OCI-LY7 (cell line): Measurements from ENCODE around the gene INTS2. TPM values are rescaled to one million over a fixed set of nuclear protein-coding genes. Genes with fewer than 3 reads are reported as not detected.

Experiments used
- BruUV-seq: library from RNA; stranded (reverse); fragments of 400-500 nt; replicated peaks from 2 replicates; lab custom pipeline; 2021; lab: Mats Ljungman, UMichigan
- CTCF ChIA-PET: fragments of 300-600 bp; sonication (Branson Sonifier 250); formaldehyde crosslinking; loops from one replicate; lab custom pipeline; 2022; ENCODE audit warnings: antibody characterized with exemption; ENCODE audit not compliant: unreplicated experiment; lab: Charles Lee
- POLR2A ChIA-PET: fragments of 300-600 bp; sonication (Branson Sonifier 250); formaldehyde crosslinking; loops from one replicate; lab custom pipeline; 2022; ENCODE audit warnings: antibody characterized with exemption; lab: Charles Lee
- DNase-seq: peaks from one replicate; pipeline ENCODE4 v3.0.0-alpha.2; 2015; ENCODE audit warnings: low spot score
- H2AFZ ChIP-seq: fragments of 200-600 bp; sonication (generic), shearing (Covaris generic); 2 replicates; pipeline ENCODE4 v1.6.1; 2014; ENCODE audit warnings: mild to moderate bottlenecking, antibody characterized with exemption, low read length, moderate library complexity
- H3K27ac ChIP-seq: fragments of 200-600 bp; sonication (generic); 2 replicates; pipeline ENCODE4 v1.5.1; 2014; ENCODE audit warnings: mixed run types, low read depth, mild to moderate bottlenecking, moderate library complexity, low read length, inconsistent platforms; ENCODE audit not compliant: poor library complexity, severe bottlenecking
- H3K36me3 ChIP-seq: fragments of 200-600 bp; sonication (generic); 2 replicates; pipeline ENCODE4 v1.6.1; 2014; ENCODE audit warnings: mild to moderate bottlenecking, antibody characterized with exemption, low read length, moderate library complexity, mixed read lengths; ENCODE audit not compliant: insufficient read depth
- H3K4me1 ChIP-seq: fragments of 200-600 bp; sonication (generic); 2 replicates; pipeline ENCODE4 v1.5.1; 2014; ENCODE audit warnings: mild to moderate bottlenecking, low read length; ENCODE audit not compliant: insufficient read depth, poor library complexity, severe bottlenecking
- H3K4me2 ChIP-seq: fragments of 200-600 bp; sonication (generic); 2 replicates; pipeline ENCODE4 v1.6.1; 2014; ENCODE audit warnings: mild to moderate bottlenecking, low read length
- H3K4me3 ChIP-seq: fragments of 200-600 bp; sonication (generic); 2 replicates; pipeline ENCODE4 v1.5.1; 2014; ENCODE audit warnings: mild to moderate bottlenecking, low read depth, low read length; ENCODE audit not compliant: poor library complexity, severe bottlenecking
- H3K79me2 ChIP-seq: fragments of 200-600 bp; sonication (generic); 2 replicates; pipeline ENCODE4 v1.6.1; 2016; ENCODE audit warnings: low read depth, mild to moderate bottlenecking, low read length, moderate library complexity, mixed read lengths; ENCODE audit not compliant: insufficient read depth
- H3K9me2 ChIP-seq: fragments of 200-600 bp; sonication (generic); 2 replicates; pipeline ENCODE4 v1.6.1; 2016; ENCODE audit warnings: mild to moderate bottlenecking, low read length, mixed read lengths; ENCODE audit not compliant: insufficient read depth
- H3K9me3 ChIP-seq: fragments of 200-600 bp; sonication (generic); 2 replicates; pipeline ENCODE4 v1.6.1; 2014; ENCODE audit warnings: mild to moderate bottlenecking, mixed run types, low read length, mixed read lengths
- H4K20me1 ChIP-seq: fragments of 200-600 bp; sonication (generic); 2 replicates; pipeline ENCODE4 v1.6.1; 2014; ENCODE audit warnings: mild to moderate bottlenecking, antibody characterized with exemption, low read length, moderate library complexity, mixed read lengths; ENCODE audit not compliant: insufficient read depth
- EZH2phosphoT487 ChIP-seq: fragments of 200-600 bp; sonication (generic); IDR thresholded peaks from 2 replicates; pipeline ENCODE4 v1.6.1; 2018; ENCODE audit warnings: low read depth, borderline replicate concordance, mild to moderate bottlenecking, mixed run types, antibody characterized with exemption, low read length, moderate library complexity, mixed read lengths
- intact Hi-C: fragments of 100-400 bp; cut with micrococcal nuclease; formaldehyde crosslinking; loops from one replicate; pipeline ENCODE4 v1.10.0; 2022; ENCODE audit not compliant: unreplicated experiment
- total RNA-seq, 2 experiments: library from RNA; depleted of rRNA in 1 of 2; stranded (reverse); fragments of >200 nt in 1 of 2; shearing (Covaris generic) in 1 of 2; gene quantifications; 2 replicates each; pipeline ENCODE4 v1.2.3, GENCODE V29; 2014 to 2022
- TF ChIP-seq, protein P1 (sequence below): fragments of 200-600 bp; sonication (generic); conservative IDR thresholded peaks from 2 replicates; pipeline ENCODE4 v1.5.1; 2014; ENCODE audit warnings: mild to moderate bottlenecking, antibody characterized with exemption, low read length, moderate library complexity, mixed read lengths

The INTS2 gene
- total RNA-seq, 2 experiments from 2014 or later, result 15.8 to 27.9 TPM

DNA sequence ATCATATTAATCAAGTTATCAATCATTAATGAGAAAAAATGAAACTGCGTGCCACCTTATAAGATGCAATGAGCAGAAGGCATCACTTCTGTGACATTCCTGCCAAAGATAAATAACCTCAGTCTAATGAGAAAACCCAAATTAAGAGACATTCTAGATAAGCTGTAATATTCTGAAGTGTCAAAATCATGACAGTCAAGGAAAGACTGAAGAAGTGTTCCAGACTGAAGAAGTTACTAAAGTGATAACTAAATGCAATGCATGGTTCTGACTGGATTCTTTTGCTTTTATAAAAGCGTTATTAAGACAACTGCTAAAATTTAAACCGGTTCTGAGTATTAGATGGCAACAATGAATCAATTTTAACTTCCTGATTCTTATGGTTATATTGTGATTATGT is 95.3 kb downstream of the INTS2 start:
- Histone ChIP-seq H3K36me3 (peaks cover 73% of the 10 kb centered on the region), H3K9me3 (peaks cover 9% of the 10 kb centered on the region; the same call in 1 of the 2 replicates), H3K4me3 (no peak overlapping the region), H3K79me2 (no peaks in the 10 kb centered on the region), H3K9me2 (no peaks in the 10 kb centered on the region), H3K4me1 (no peaks in the 10 kb centered on the region), H3K27ac (no peak overlapping the region), H4K20me1 (no peaks in the 10 kb centered on the region), H3K4me2 (no peak overlapping the region), H2AFZ (no peak overlapping the region)
- DNase-seq, result no peak
- no TSS peak for BruUV-seq
- POLR2A ChIA-PET, result no interaction called here
- CTCF ChIA-PET, result no interaction called here
- intact Hi-C loops, result no loop called here
- TF ChIP-seq EZH2phosphoT487, result no peak

DNA sequence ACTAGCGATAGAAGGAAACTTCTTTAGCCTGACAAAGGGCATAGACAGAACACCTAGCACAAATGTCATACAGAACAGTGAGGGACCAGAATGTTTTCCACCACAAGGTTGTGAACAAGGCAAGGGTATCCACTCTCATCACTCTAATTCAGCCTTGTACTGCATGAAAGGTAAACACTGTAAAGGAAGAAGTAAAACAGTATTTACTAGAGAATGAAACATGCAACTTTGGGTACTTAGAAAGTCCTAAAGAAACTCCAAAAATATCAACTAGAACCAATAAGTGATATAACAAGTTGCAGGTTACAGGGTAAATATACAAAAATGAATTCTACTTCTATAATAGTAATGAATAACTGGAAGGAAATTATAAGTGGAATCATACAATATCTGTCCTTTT is 96.7 kb downstream of the INTS2 start:
- no TSS peak for BruUV-seq
- Histone ChIP-seq H4K20me1 (no peaks in the 10 kb centered on the region), H3K9me2 (no peaks in the 10 kb centered on the region), H3K36me3 (peaks cover 72% of the 10 kb centered on the region), H3K27ac (no peak overlapping the region), H2AFZ (no peak overlapping the region), H3K9me3 (peaks cover 11% of the 10 kb centered on the region; the same call in 1 of the 2 replicates), H3K79me2 (no peaks in the 10 kb centered on the region), H3K4me3 (no peak overlapping the region), H3K4me2 (no peak overlapping the region), H3K4me1 (no peaks in the 10 kb centered on the region)
- no peak for TF ChIP-seq EZH2phosphoT487
- TF ChIP-seq, protein P1, sequence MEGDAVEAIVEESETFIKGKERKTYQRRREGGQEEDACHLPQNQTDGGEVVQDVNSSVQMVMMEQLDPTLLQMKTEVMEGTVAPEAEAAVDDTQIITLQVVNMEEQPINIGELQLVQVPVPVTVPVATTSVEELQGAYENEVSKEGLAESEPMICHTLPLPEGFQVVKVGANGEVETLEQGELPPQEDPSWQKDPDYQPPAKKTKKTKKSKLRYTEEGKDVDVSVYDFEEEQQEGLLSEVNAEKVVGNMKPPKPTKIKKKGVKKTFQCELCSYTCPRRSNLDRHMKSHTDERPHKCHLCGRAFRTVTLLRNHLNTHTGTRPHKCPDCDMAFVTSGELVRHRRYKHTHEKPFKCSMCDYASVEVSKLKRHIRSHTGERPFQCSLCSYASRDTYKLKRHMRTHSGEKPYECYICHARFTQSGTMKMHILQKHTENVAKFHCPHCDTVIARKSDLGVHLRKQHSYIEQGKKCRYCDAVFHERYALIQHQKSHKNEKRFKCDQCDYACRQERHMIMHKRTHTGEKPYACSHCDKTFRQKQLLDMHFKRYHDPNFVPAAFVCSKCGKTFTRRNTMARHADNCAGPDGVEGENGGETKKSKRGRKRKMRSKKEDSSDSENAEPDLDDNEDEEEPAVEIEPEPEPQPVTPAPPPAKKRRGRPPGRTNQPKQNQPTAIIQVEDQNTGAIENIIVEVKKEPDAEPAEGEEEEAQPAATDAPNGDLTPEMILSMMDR, result no peak
- no peak for DNase-seq
- POLR2A ChIA-PET, result no interaction called here
- CTCF ChIA-PET, result no interaction called here
- intact Hi-C loops, result no loop called here

DNA sequence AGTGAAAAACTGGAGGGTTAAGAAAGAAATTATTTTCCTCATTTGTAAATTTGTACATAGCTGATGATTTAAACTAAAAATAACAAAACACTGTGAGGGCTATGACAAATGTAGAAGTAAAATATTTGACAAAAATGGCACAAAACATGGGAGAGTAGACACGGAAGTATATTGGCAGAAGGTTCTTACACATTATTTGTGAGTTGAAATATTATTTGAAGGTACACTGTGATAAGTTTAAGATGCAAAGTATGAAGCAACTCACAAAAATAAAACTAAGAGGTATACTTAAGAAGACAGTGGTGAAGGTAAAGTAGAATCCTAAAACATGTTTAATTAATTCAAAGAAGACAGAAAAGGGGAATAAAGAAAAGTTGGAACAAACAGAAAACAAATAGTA is 99.1 kb downstream of the INTS2 start:
- POLR2A ChIA-PET, result interaction anchor here (1.5 kb wide), 1 partner anchor 12 kb away, joined by 4 read pairs; no protein-coding TSS in a partner anchor
- no peak for DNase-seq
- BruUV-seq, result no TSS peak
- no peaks in the 10 kb centered on the region for H4K20me1 ChIP-seq
- H3K36me3 ChIP-seq, result peaks cover 76% of the 10 kb centered on the region
- H3K9me3 ChIP-seq, result peaks cover 19% of the 10 kb centered on the region; the same call in 1 of the 2 replicates
- no peak overlapping the region for H3K4me2 ChIP-seq
- no peaks in the 10 kb centered on the region for H3K4me1 ChIP-seq
- H3K4me3 ChIP-seq, result no peak overlapping the region
- H3K79me2 ChIP-seq, result peaks cover 4% of the 10 kb centered on the region; the same call in 1 of the 2 replicates
- no peak overlapping the region for H3K27ac ChIP-seq
- intact Hi-C loops, result no loop called here
- no peak for TF ChIP-seq EZH2phosphoT487
- TF ChIP-seq, protein P1, result no peak
- H3K9me2 ChIP-seq, result no peaks in the 10 kb centered on the region
- H2AFZ ChIP-seq, result no peak overlapping the region
- CTCF ChIA-PET, result no interaction called here
